ENCODE results near the gene MAP3K14. TPM values are rescaled to one million over a fixed set of nuclear protein-coding genes. Genes with fewer than 3 reads are reported as not detected.
A peak's percentile ranks its signal among the peaks of the same experiment; 100 is the strongest.

MAP3K14 gene
- total and polyA plus RNA-seq, 10 of the 15 experiments (the other 5 are each of a cell fraction or from before 2014, with no cell fraction given): 2.1 to 33.3 (median 19.7) TPM

- no peaks in the 10 kb centered on the region for H4K20me1 ChIP-seq (ENCODE audit: control insufficient read depth, insufficient read depth)
- H3K4me3 ChIP-seq: peak overlapping the region; percentile 89
- peak overlapping the region; percentile 100 for H3K27ac ChIP-seq (ENCODE audit: control insufficient read depth, insufficient read depth)
- no peaks in the 10 kb centered on the region for H3K9me3 ChIP-seq (replicated peaks; ENCODE audit: control insufficient read depth, insufficient read depth, low read length)
- ATAC-seq: no peak
- no peak for DNase-seq (ENCODE audit: low read depth, low spot score)
- no peak for FAIRE-seq
- H3K4me2 ChIP-seq (ENCODE audit: control insufficient read depth, insufficient read depth): peak overlapping the region; percentile 100
- peak overlapping the region; percentile 92 for H3K9ac ChIP-seq (ENCODE audit: control insufficient read depth, insufficient read depth, low read length)
- ChIA-PET POLR2A (interaction anchor here (1.0 to 11.4 kb wide), 6 partner anchors 8 to 190 kb away, joined by 3 to 140 read pairs (median 6); partner anchors contain the start of genes HEXIM2 and MAP3K14), SMC1A (ENCODE audit: uncharacterized antibody, unreplicated experiment) (interaction anchor here (1.1 to 6.4 kb wide), 6 partner anchors 9 to 164 kb away, joined by 3 to 66 read pairs (median 7); partner anchors contain the start of gene ACBD4), RAD21 (ENCODE audit: unreplicated experiment) (interaction anchor here (1.2 to 5.8 kb wide), 5 partner anchors 9 to 93 kb away, joined by 3 to 225 read pairs (median 4); no protein-coding TSS in a partner anchor), CTCF (interaction anchor here (0.5 to 10.0 kb wide), 8 partner anchors 10 to 896 kb away, joined by 3 to 429 read pairs (median 4); partner anchors contain the start of gene ACBD4)
- in situ Hi-C loops (cut with MboI): no loop called here
- H3K79me2 ChIP-seq (ENCODE audit: control insufficient read depth, insufficient read depth, low read length): peaks cover 68% of the 10 kb centered on the region
- under 1% methylated on average over 8 of the region's 8 CpGs for WGBS (ENCODE audit: insufficient coverage, insufficient replicate concordance, low lambda C conversion rate, missing lambda C conversion rate)
- no TSS peak for BruUV-seq (replicated peaks)
- no peaks in the 10 kb centered on the region for H3K36me3 ChIP-seq (ENCODE audit: control insufficient read depth in 2 of 2, insufficient read depth in 2 of 2, low read length in 1 of 2)
- intact Hi-C loops (cut with micrococcal nuclease; ENCODE audit: unreplicated experiment): loop anchor here (5.0 kb wide), 1 partner anchor 54 kb away; no protein-coding TSS in a partner anchor
- peaks cover 51% of the 10 kb centered on the region for H3K4me1 ChIP-seq (ENCODE audit: control insufficient read depth, insufficient read depth, low read length)
- no peak overlapping the region for H2AFZ ChIP-seq (ENCODE audit: control insufficient read depth, low read depth, low read length)
- no peaks in the 10 kb centered on the region for H3K27me3 ChIP-seq (replicated peaks in 1 of 2; ENCODE audit: control insufficient read depth in 2 of 2, insufficient read depth in 2 of 2, low read length in 1 of 2)
- no peak for TF ChIP-seq NFXL1 (IDR thresholded peaks at IDR 0.05; ENCODE audit: borderline replicate concordance)
- TF ChIP-seq REST (IDR thresholded peaks at IDR 0.05; ENCODE audit: low read depth, low read length): no peak
- TF ChIP-seq E2F4 (IDR thresholded peaks at IDR 0.05; ENCODE audit: low read depth, low read length): no peak
- no peak for TF ChIP-seq TBL1XR1 (IDR thresholded peaks at IDR 0.05; ENCODE audit: low read depth, low read length)
- no peak for TF ChIP-seq SUPT20H (IDR thresholded peaks at IDR 0.05; ENCODE audit: borderline replicate concordance, control insufficient read depth, low read depth, low read length)
- TF ChIP-seq SMARCA5 (IDR thresholded peaks at IDR 0.05): no peak
- TF ChIP-seq BCLAF1 (IDR thresholded peaks at IDR 0.05): no peak
- no peak for TF ChIP-seq SP1 (IDR thresholded peaks at IDR 0.05; ENCODE audit: low read depth, low read length)
- TF ChIP-seq FOXM1 (IDR thresholded peaks at IDR 0.05; ENCODE audit: low read depth, low read length): no peak
- no peak for TF ChIP-seq CUX1 (IDR thresholded peaks at IDR 0.05; ENCODE audit: insufficient replicate concordance, low read depth, low read length)
These were observed 93.8 kb downstream of the MAP3K14 start for GRCh38 chr17:45222996-45223538.

Data from GM12878 (cell line).